HepG2 (cell line): ENCODE results near the gene P3H3. TPM values are rescaled to one million over a fixed set of nuclear protein-coding genes. Genes with fewer than 3 reads are reported as not detected.

Experiments used
- ATAC-seq: fragments of 200-7000 bp; cut with Tn5 transposase; 3 replicates; pipeline ENCODE4 v1.9.1; 2020; ENCODE audit warnings: mild to moderate bottlenecking, moderate library complexity
- BruUV-seq: library from RNA; stranded (reverse); fragments of 400-500 nt; replicated peaks from 2 replicates; lab custom pipeline; 2021; lab: Mats Ljungman, UMichigan
- CTCF ChIA-PET: fragments of 300-600 bp; formaldehyde crosslinking; extraction: SDS; loops from one replicate; lab custom pipeline; 2021; ENCODE audit warnings: low total read pairs, inconsistent platforms, low intra/inter-chr PET ratio; lab: Yijun Ruan, JAX
- POLR2A ChIA-PET: fragments of 350-600 bp; sonication (Branson Sonifier 250); formaldehyde crosslinking; loops from one replicate; lab custom pipeline; 2020; ENCODE audit warnings: antibody characterized with exemption, inconsistent platforms; lab: Yijun Ruan, JAX
- DNase-seq: peaks from one replicate; pipeline ENCODE4 v3.0.0-alpha.2; 2015; ENCODE audit warnings: low spot score
- FAIRE-seq: peaks from 3 replicates; lab custom pipeline; 2011; peaks lifted over from hg19 to GRCh38; lab: Jason Lieb, UNC
- H2AFZ ChIP-seq: one replicate; pipeline ENCODE4 v1.6.1; 2011; ENCODE audit warnings: low read length, inconsistent platforms
- H3K27ac ChIP-seq: fragments of 300-600 bp; 3 replicates; pipeline ENCODE4 v1.8.0; 2011; ENCODE audit warnings: mixed run types, mild to moderate bottlenecking, mixed read lengths, low read length, inconsistent platforms; ENCODE audit not compliant: insufficient read depth; ENCODE audit errors: extremely low read length
- H3K27me3 ChIP-seq, 2 experiments: fragments of 200-600 bp in 1 of 2; 2 replicates in 1 of 2; 3 replicates in 1 of 2; pipeline versions ENCODE4 v1.6.0 to v1.8.0; 2011; ENCODE audit warnings: low read length in 2 of 2, mild to moderate bottlenecking in 2 of 2, moderate library complexity in 2 of 2, inconsistent platforms in 1 of 2; ENCODE audit not compliant: insufficient read depth in 2 of 2, control insufficient read depth in 1 of 2
- H3K36me3 ChIP-seq, 2 experiments: fragments of 200-600 bp in 1 of 2; replicated peaks in 1 of 2; 2 replicates in 1 of 2; 3 replicates in 1 of 2; pipeline versions ENCODE4 v1.5.1 to v1.8.0; 2011; ENCODE audit warnings: low read length in 2 of 2, inconsistent platforms in 1 of 2; ENCODE audit not compliant: insufficient read depth in 2 of 2, control insufficient read depth in 1 of 2
- H3K4me1 ChIP-seq: 2 replicates; pipeline ENCODE4 v1.5.1; 2012; ENCODE audit warnings: low read length, inconsistent platforms; ENCODE audit not compliant: insufficient read depth
- H3K4me2 ChIP-seq: 2 replicates; pipeline ENCODE4 v1.6.0; 2011; ENCODE audit warnings: low read depth, low read length, inconsistent platforms
- H3K4me3 ChIP-seq, 3 experiments: fragments of 200-600 bp in 1 of 3; sonication (generic), shearing (Covaris generic) in 1 of 3; replicated peaks in 1 of 3; 2 replicates each; pipeline ENCODE4 v1.5.1; 2011 to 2016; ENCODE audit warnings: low read length in 3 of 3, inconsistent platforms in 2 of 3, low read depth in 2 of 3, mild to moderate bottlenecking in 2 of 3, control low read depth in 1 of 3, mixed read lengths in 1 of 3; ENCODE audit not compliant: insufficient read depth in 1 of 3
- H3K79me2 ChIP-seq: one replicate; pipeline ENCODE4 v1.6.1; 2011; ENCODE audit warnings: low read length, inconsistent platforms; ENCODE audit not compliant: insufficient read depth
- H3K9ac ChIP-seq: 2 replicates; pipeline ENCODE4 v1.6.0; 2011; ENCODE audit warnings: mild to moderate bottlenecking, low read depth, low read length, inconsistent platforms; ENCODE audit not compliant: insufficient read depth
- H3K9me3 ChIP-seq: 2 replicates; pipeline ENCODE4 v1.5.1; 2012; ENCODE audit warnings: mild to moderate bottlenecking, low read length
- H4K20me1 ChIP-seq: 2 replicates; pipeline ENCODE4 v1.6.0; 2011; ENCODE audit warnings: inconsistent platforms, mild to moderate bottlenecking, low read length, moderate library complexity; ENCODE audit not compliant: insufficient read depth
- AGO2 ChIP-seq: fragments of 200-400 bp; formaldehyde crosslinking; optimal IDR thresholded peaks from 2 replicates; pipeline ENCODE3; 2017; ENCODE audit warnings: mild to moderate bottlenecking, low read depth, low read length, moderate library complexity
- MTA1 ChIP-seq: sonication (generic); formaldehyde crosslinking; IDR thresholded peaks from 2 replicates; pipeline ENCODE4 v1.4.0; 2020; ENCODE audit warnings: missing genetic modification reagents, mild to moderate bottlenecking, borderline replicate concordance
- ZNF687 ChIP-seq: sonication (generic); formaldehyde crosslinking; IDR thresholded peaks from 2 replicates; pipeline ENCODE4 v1.5.1; 2020; ENCODE audit warnings: mild to moderate bottlenecking, missing genetic modification reagents, moderate library complexity
- WGBS: methylation state at CpG from one replicate; pipeline ENCODE4 v1.1.6; 2017; ENCODE audit warnings: low lambda C conversion rate; 5-methylcytosine and 5-hydroxymethylcytosine counted together
- in situ Hi-C: cut with HindIII; loops from 2 replicates; pipeline ENCODE4 v1.10.0; 2017; ENCODE audit warnings: low pct_unique_long_range_greater_than_20kb; ENCODE audit not compliant: extremely low pct_ligation_motif_present
- intact Hi-C: fragments of 100-400 bp; cut with micrococcal nuclease; formaldehyde crosslinking; loops from one replicate; pipeline ENCODE4 v1.10.0; 2022; ENCODE audit not compliant: unreplicated experiment
- polyA plus RNA-seq, 8 experiments: library from polyadenylated mRNA; depleted of rRNA in 3 of 8; stranded (reverse) in 7 of 8; unstranded in 1 of 8; fragments of >200 nt; fragmentation: Illumina TruSeq in 4 of 8; extraction: Trizol in 4 of 8; gene quantifications; 2 replicates each; pipeline versions ENCODE4 v1.2.1 to v1.2.3, GENCODE V29; 2011 to 2016; ENCODE audit warnings: low read depth in 4 of 8, missing spikeins in 1 of 8, mixed read lengths in 1 of 8; ENCODE audit not compliant: insufficient read depth in 1 of 8
- total RNA-seq, 5 experiments: library from RNA; depleted of rRNA; stranded (reverse); fragments of >200 nt; fragmentation: Illumina TruSeq; extraction: Trizol; gene quantifications; 2 replicates each; pipeline ENCODE4 v1.2.3, GENCODE V29; 2016; ENCODE audit warnings: low read depth in 1 of 5

The P3H3 gene
- total and polyA plus RNA-seq, 2 of the 13 experiments (the other 11 are each of a cell fraction or from before 2014, with no cell fraction given): 20.1 to 20.5 TPM

GRCh38 chr12:6833189-6833890, 5.1 kb downstream of the P3H3 start:
- Histone ChIP-seq H2AFZ (no peak overlapping the region), H3K27me3 (no peaks in the 10 kb centered on the region), H3K9ac (no peak overlapping the region), H3K9me3 (no peaks in the 10 kb centered on the region), H3K4me3 (no peak overlapping the region), H4K20me1 (no peaks in the 10 kb centered on the region), H3K36me3 (peaks cover 18 to 43% of the 10 kb centered on the region in 2 experiments; a peak in 4 of 5 replicates), H3K4me1 (peaks cover 14% of the 10 kb centered on the region), H3K4me2 (no peak overlapping the region), H3K79me2 (peaks cover 12% of the 10 kb centered on the region), H3K27ac (no peak overlapping the region)
- ChIA-PET CTCF (no interaction called here), POLR2A (interaction anchor here (1.9 kb wide), 1 partner anchor 19 kb away, joined by 9 read pairs; the partner anchor contains the start of genes CDCA3 and USP5)
- DNase-seq: no peak
- 100% methylated on average over 4 of the region's 6 CpGs for WGBS
- intact Hi-C loops (no loop called here), in situ Hi-C loops (no loop called here)
- no TSS peak for BruUV-seq
- TF ChIP-seq ZNF687 (CRISPR knock-in tag) (0 out of 2 replicates have a peak, but pooled peaks have one; percentile 11), MTA1 (CRISPR knock-in tag) (no peak), AGO2 (peak; percentile 30)
- no peak for FAIRE-seq
- no peak for ATAC-seq
